Lung (tissue), 12 donors: ENCODE data around the gene PTPRJ. TPM values are rescaled to one million over a fixed set of nuclear protein-coding genes. Genes with fewer than 3 reads are reported as not detected.
"Not testable (repeated sequence)": the region's sequence is repeated elsewhere in the genome, so short reads cannot be mapped to it uniquely, and the experiment has no call there.

Experiments used
- ATAC-seq: fragments of 200-7000 bp; cut with Tn5 transposase; one replicate; pipeline ENCODE4 v1.9.1; 2020; ENCODE audit warnings: moderate number of reproducible peaks; ENCODE audit not compliant: insufficient read depth, low FRiP score
- DNase-seq, 3 donors: peaks; one replicate each; pipeline ENCODE4 v3.0.0-alpha.2; 2013 to 2017
- H3K27ac ChIP-seq, 2 donors: one replicate each; pipeline ENCODE4 v1.5.1; 2013; ENCODE audit warnings: mild to moderate bottlenecking in 2 of 2, moderate library complexity in 2 of 2, control low read depth in 1 of 2, inconsistent platforms in 1 of 2, low read depth in 1 of 2, low read length in 1 of 2
- H3K27me3 ChIP-seq, 3 donors: one replicate each; pipeline ENCODE4 v1.5.1; 2013; ENCODE audit warnings: low read length in 2 of 3; ENCODE audit not compliant: control insufficient read depth in 3 of 3, insufficient read depth in 3 of 3
- H3K36me3 ChIP-seq, 4 donors: one replicate each; pipeline ENCODE4 v1.5.1; 2013; ENCODE audit warnings: low read length in 4 of 4, mild to moderate bottlenecking in 1 of 4, moderate library complexity in 1 of 4; ENCODE audit not compliant: control insufficient read depth in 4 of 4, insufficient read depth in 4 of 4
- H3K4me1 ChIP-seq, 5 donors: one replicate each; pipeline ENCODE4 v1.5.1; 2013; ENCODE audit warnings: low read length in 5 of 5, mild to moderate bottlenecking in 2 of 5, moderate library complexity in 1 of 5; ENCODE audit not compliant: control insufficient read depth in 5 of 5, insufficient read depth in 5 of 5
- H3K4me3 ChIP-seq: one replicate; pipeline ENCODE4 v1.5.1; 2013; ENCODE audit warnings: mild to moderate bottlenecking, control low read depth, moderate library complexity
- H3K9ac ChIP-seq, 2 donors: one replicate each; pipeline ENCODE4 v1.5.1; 2013; ENCODE audit warnings: low read length in 2 of 2, control low read depth in 1 of 2; ENCODE audit not compliant: insufficient read depth in 1 of 2
- H3K9me3 ChIP-seq, 4 donors: one replicate each; pipeline ENCODE4 v1.5.1; 2013; ENCODE audit warnings: low read length in 3 of 4, mild to moderate bottlenecking in 1 of 4, moderate library complexity in 1 of 4; ENCODE audit not compliant: control insufficient read depth in 4 of 4, insufficient read depth in 3 of 4
- CTCF ChIP-seq: IDR thresholded peaks from 2 replicates; pipeline ENCODE4 v1.5.1; 2012; ENCODE audit warnings: mild to moderate bottlenecking; ENCODE audit errors: control extremely low read depth, extremely low read depth
- WGBS, 2 donors: extraction: QIAGEN DNeasy Blood & Tissue Kit; methylation state at CpG; one replicate each; pipeline ENCODE4 v1.1.7; 2013; 5-methylcytosine and 5-hydroxymethylcytosine counted together
- polyA plus RNA-seq, 2 donors: library from polyadenylated mRNA; stranded (reverse); fragments of 200-250 nt; gene quantifications; one replicate each; pipeline ENCODE4 v1.2.1, GENCODE V29; 2013
- total RNA-seq, 2 donors: library from RNA; depleted of rRNA in 1 of 2; stranded (reverse); fragments of >200 nt in 1 of 2; gene quantifications; one replicate each; pipeline ENCODE4 v1.2.1, GENCODE V29; 2014 to 2021
- donor health status: control.
- donor health status: control.
- donor health status: Bipolar disorder and iron deficiency.
- donor health status: healthy.
- donor health status: DM: yes; HTN: yes; CAD: no.

Gene PTPRJ
- total and polyA plus RNA-seq, 4 donors: 3.9 to 51.4 (median 32.0) TPM

GRCh38 chr11:48138222-48138621 is 157.9 kb downstream of the PTPRJ start:
- Histone ChIP-seq H3K9ac (no peak overlapping the region), H3K27me3 (no peaks in the 10 kb centered on the region), H3K36me3 (peaks cover 0 to 32% (median 6%) of the 10 kb centered on the region in 4 donors), H3K27ac (no peak overlapping the region), H3K4me1 (peaks cover 0 to 3% (median 2%) of the 10 kb centered on the region in 5 donors), H3K4me3 (no peak overlapping the region), H3K9me3 (no peaks in the 10 kb centered on the region)
- no peak for DNase-seq
- no peak for TF ChIP-seq CTCF
- no peak for ATAC-seq

- WGBS, 2 donors: 92 to 95% methylated on average over 3 of the region's 3 CpGs
- peaks cover 2 to 37% (median 7%) of the 10 kb centered on the region in 4 donors for H3K36me3 ChIP-seq
- not testable (repeated sequence) for ATAC-seq
These were observed 159.5 kb downstream of the PTPRJ start for GRCh38 chr11:48139896-48140295.

DNA sequence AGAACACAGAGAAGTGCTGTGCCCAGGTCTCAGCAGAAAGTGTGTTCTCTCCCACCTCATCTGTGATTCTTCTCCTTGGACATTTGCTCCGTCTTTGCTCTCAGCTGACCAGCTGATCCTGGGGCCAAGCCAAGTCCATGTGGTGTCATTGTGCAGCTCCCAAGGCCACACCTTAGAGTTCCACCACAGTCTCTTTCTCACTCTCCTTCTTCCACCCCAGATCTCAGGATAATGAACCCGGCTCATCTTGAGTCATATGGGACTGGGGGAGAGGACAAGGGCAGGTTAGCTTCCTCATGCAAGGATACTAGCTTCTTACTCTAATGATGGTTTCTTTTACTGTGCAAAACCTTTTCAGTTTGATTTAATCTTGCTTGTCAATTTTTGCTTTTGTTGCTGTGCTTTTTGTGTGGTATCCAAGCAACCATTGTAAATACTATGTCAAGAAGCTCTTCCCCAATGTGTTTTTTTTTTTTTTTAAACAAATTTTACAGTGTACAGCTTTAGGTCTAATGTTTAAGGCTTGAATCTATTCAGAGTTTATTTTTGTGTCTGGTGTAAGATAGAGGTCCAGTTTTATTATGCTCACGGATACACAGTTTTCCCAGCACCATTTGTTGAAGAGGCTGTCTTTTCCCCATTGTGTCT is 161.2 kb downstream of the PTPRJ start:
- Histone ChIP-seq H3K4me1 (peaks cover 0 to 3% (median 2%) of the 10 kb centered on the region in 5 donors), H3K27me3 (no peaks in the 10 kb centered on the region), H3K36me3 (peaks cover 2 to 36% (median 9%) of the 10 kb centered on the region in 4 donors), H3K4me3 (no peak overlapping the region), H3K9me3 (no peaks in the 10 kb centered on the region), H3K27ac (no peak overlapping the region), H3K9ac (no peak overlapping the region)
- TF ChIP-seq CTCF: no peak
- DNase-seq (peak in 2 of 3 donors; percentile 7 to 13), ATAC-seq (no peak)
- 81% methylated on average over 3 of the region's 3 CpGs for WGBS, 2 donors

More at GRCh38 chr11:48139896-48140295, 159.5 kb downstream of the PTPRJ start:
- H3K27ac ChIP-seq, H3K9ac ChIP-seq, H3K4me1 ChIP-seq, H3K27me3 ChIP-seq, H3K4me3 ChIP-seq, H3K9me3 ChIP-seq, DNase-seq: not testable (repeated sequence)

GRCh38 chr11:48142889-48143288 is 162.5 kb downstream of the PTPRJ start:
- no peak overlapping the region for H3K9ac ChIP-seq
- H3K36me3 ChIP-seq: peaks cover 2 to 33% (median 9%) of the 10 kb centered on the region in 4 donors
- no peak overlapping the region for H3K27ac ChIP-seq
- WGBS, 2 donors: 95% methylated on average over 4 of the region's 4 CpGs
- no peaks in the 10 kb centered on the region for H3K27me3 ChIP-seq
- no peaks in the 10 kb centered on the region for H3K9me3 ChIP-seq
- ATAC-seq (no peak), DNase-seq (no peak)
- H3K4me3 ChIP-seq: no peak overlapping the region
- TF ChIP-seq CTCF: no peak
- peaks cover 0 to 3% (median 0%) of the 10 kb centered on the region in 5 donors for H3K4me1 ChIP-seq
